Measurements from ENCODE around the gene CACNG1. TPM values are rescaled to one million over a fixed set of nuclear protein-coding genes. Genes with fewer than 3 reads are reported as not detected.

Gene CACNG1
- polyA plus RNA-seq, 3 donors = not detected

GRCh38 chr17:67043283-67043682 is 1.1 kb upstream of the CACNG1 start:
- peaks cover 0 to 7% of the 10 kb centered on the region in 2 donors for H3K9me3 ChIP-seq (replicated peaks in 1 of 2; ENCODE audit: control insufficient read depth in 1 of 2, insufficient read depth in 1 of 2, low read length in 2 of 2)
- H3K4me3 Mint-ChIP-seq = no peak overlapping the region
- 84% methylated on average over 3 of the region's 12 CpGs for WGBS (ENCODE audit: insufficient coverage)
- no peak overlapping the region for H3K4me2 ChIP-seq (replicated peaks; ENCODE audit: extremely low read depth, low read length, poor library complexity, severe bottlenecking)
- H2AFZ ChIP-seq (ENCODE audit: insufficient read depth, low read depth, low read length, poor library complexity, severe bottlenecking) = no peak overlapping the region
- H3K27ac ChIP-seq (ENCODE audit: low read depth in 1 of 2, low read length in 2 of 2) = no peak overlapping the region
- no peak overlapping the region for H3K27ac Mint-ChIP-seq
- intact Hi-C loops (cut with micrococcal nuclease) = no loop called here
- H3K79me2 ChIP-seq (ENCODE audit: insufficient read depth, low read length) = no peaks in the 10 kb centered on the region
- no peak overlapping the region for H3K4me3 ChIP-seq (replicated peaks in 1 of 3; ENCODE audit: low read depth in 2 of 3, low read length in 3 of 3)
- H3K9me3 Mint-ChIP-seq = peaks cover 3 to 13% (median 9%) of the 10 kb centered on the region in 7 donors
- H3K9ac ChIP-seq (ENCODE audit: insufficient read depth, low read length, poor library complexity, severe bottlenecking) = no peak overlapping the region
- H3K4me1 ChIP-seq (ENCODE audit: control insufficient read depth in 1 of 2, insufficient read depth in 2 of 2, low read length in 2 of 2) = no peaks in the 10 kb centered on the region
- no peak for DNase-seq
- no peaks in the 10 kb centered on the region for H3K4me1 Mint-ChIP-seq
- H3K27me3 ChIP-seq (ENCODE audit: control insufficient read depth in 2 of 2, insufficient read depth in 2 of 2, low read length in 2 of 2) = no peaks in the 10 kb centered on the region
- no peaks in the 10 kb centered on the region for H4K20me1 ChIP-seq (ENCODE audit: insufficient read depth, low read length)
- no peaks in the 10 kb centered on the region for H3K36me3 ChIP-seq (replicated peaks in 1 of 2; ENCODE audit: control insufficient read depth in 1 of 2, insufficient read depth in 2 of 2, low read length in 2 of 2)
- peaks cover 3 to 10% (median 4%) of the 10 kb centered on the region in 3 donors for H3K27me3 Mint-ChIP-seq (ENCODE audit: low read depth in 3 of 3)
- no peaks in the 10 kb centered on the region for H3K36me3 Mint-ChIP-seq
- TF ChIP-seq, protein P1, sequence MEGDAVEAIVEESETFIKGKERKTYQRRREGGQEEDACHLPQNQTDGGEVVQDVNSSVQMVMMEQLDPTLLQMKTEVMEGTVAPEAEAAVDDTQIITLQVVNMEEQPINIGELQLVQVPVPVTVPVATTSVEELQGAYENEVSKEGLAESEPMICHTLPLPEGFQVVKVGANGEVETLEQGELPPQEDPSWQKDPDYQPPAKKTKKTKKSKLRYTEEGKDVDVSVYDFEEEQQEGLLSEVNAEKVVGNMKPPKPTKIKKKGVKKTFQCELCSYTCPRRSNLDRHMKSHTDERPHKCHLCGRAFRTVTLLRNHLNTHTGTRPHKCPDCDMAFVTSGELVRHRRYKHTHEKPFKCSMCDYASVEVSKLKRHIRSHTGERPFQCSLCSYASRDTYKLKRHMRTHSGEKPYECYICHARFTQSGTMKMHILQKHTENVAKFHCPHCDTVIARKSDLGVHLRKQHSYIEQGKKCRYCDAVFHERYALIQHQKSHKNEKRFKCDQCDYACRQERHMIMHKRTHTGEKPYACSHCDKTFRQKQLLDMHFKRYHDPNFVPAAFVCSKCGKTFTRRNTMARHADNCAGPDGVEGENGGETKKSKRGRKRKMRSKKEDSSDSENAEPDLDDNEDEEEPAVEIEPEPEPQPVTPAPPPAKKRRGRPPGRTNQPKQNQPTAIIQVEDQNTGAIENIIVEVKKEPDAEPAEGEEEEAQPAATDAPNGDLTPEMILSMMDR (IDR thresholded peaks at IDR 0.05) = no peak

DNA sequence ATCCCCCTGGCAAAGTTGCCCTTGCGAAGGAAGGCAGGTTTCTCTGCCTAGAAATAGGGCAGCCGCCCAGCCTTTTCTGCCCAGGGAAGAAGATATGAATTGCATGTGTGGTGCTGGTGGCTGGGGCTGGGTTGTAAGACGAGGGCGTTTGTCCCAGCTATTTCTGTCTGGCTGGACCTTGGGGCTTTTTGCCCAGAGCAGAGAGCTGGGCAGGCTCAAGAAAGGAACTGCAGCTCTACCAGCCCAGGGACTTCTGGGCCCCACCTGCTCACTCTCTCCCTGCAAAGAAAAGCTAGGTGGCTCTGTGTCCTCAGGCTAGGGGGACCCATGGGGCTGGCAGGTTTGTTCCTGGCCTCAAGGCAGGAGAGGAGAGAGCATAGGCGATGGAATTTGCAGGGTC is 586 bp downstream of the CACNG1 start:
- Mint-ChIP-seq H3K4me3 (no peak overlapping the region), H3K4me1 (no peaks in the 10 kb centered on the region), H3K36me3 (no peaks in the 10 kb centered on the region), H3K27ac (no peak overlapping the region), H3K9me3 (peaks cover 12 to 28% (median 25%) of the 10 kb centered on the region in 7 donors), H3K27me3 (ENCODE audit: low read depth in 3 of 3) (peaks cover 2 to 8% (median 4%) of the 10 kb centered on the region in 3 donors)
- DNase-seq = no peak
- H3K27ac ChIP-seq (ENCODE audit: low read depth in 1 of 2, low read length in 2 of 2) = no peak overlapping the region
- no peaks in the 10 kb centered on the region for H3K79me2 ChIP-seq (ENCODE audit: insufficient read depth, low read length)
- H3K4me2 ChIP-seq (replicated peaks; ENCODE audit: extremely low read depth, low read length, poor library complexity, severe bottlenecking) = no peak overlapping the region
- intact Hi-C loops (cut with micrococcal nuclease) = no loop called here
- WGBS (ENCODE audit: insufficient coverage) = 95% methylated on average over 4 of the region's 5 CpGs
- no peaks in the 10 kb centered on the region for H3K36me3 ChIP-seq (replicated peaks in 1 of 2; ENCODE audit: control insufficient read depth in 1 of 2, insufficient read depth in 2 of 2, low read length in 2 of 2)
- no peak overlapping the region for H3K4me3 ChIP-seq (replicated peaks in 1 of 3; ENCODE audit: low read depth in 2 of 3, low read length in 3 of 3)
- no peaks in the 10 kb centered on the region for H4K20me1 ChIP-seq (ENCODE audit: insufficient read depth, low read length)
- H3K9me3 ChIP-seq (replicated peaks in 1 of 2; ENCODE audit: control insufficient read depth in 1 of 2, insufficient read depth in 1 of 2, low read length in 2 of 2) = peaks cover 13 to 17% of the 10 kb centered on the region in 2 donors
- H3K9ac ChIP-seq (ENCODE audit: insufficient read depth, low read length, poor library complexity, severe bottlenecking) = no peak overlapping the region
- no peaks in the 10 kb centered on the region for H3K4me1 ChIP-seq (ENCODE audit: control insufficient read depth in 1 of 2, insufficient read depth in 2 of 2, low read length in 2 of 2)
- H2AFZ ChIP-seq (ENCODE audit: insufficient read depth, low read depth, low read length, poor library complexity, severe bottlenecking) = no peak overlapping the region
- no peaks in the 10 kb centered on the region for H3K27me3 ChIP-seq (ENCODE audit: control insufficient read depth in 2 of 2, insufficient read depth in 2 of 2, low read length in 2 of 2)
- TF ChIP-seq, protein P1 (IDR thresholded peaks at IDR 0.05) = no peak

Measured in CD14-positive monocyte (primary cell).